ENCODE measurements around the gene CXorf58.
A peak's percentile ranks its signal among the peaks of the same experiment; 100 is the strongest.
"Not testable (repeated sequence)": the region's sequence is repeated elsewhere in the genome, so short reads cannot be mapped to it uniquely, and the experiment has no call there.

Gene CXorf58

GRCh38 chrX:23907498-23908218 lies at the start of gene CXorf58, which contains the start of gene APOO:
CXorf58 (plus strand) TSS chrX:23908006; CDS start chrX:23910303, 2,297 bp downstream.
APOO (minus strand) TSS chrX:23907938; CDS start chrX:23907702, 236 bp downstream.
- Histone ChIP-seq H3K27ac (ENCODE audit: low read length) (peak within 1 kb of the TSS; percentile 90), H3K36me3 (ENCODE audit: insufficient read depth, low read length) (0 out of 2 replicates have a peak, but pooled peaks cover 2% of the 10 kb centered on the region), H3K9ac (ENCODE audit: low read depth, low read length) (peak within 1 kb of the TSS; percentile 83), H3K4me2 (ENCODE audit: insufficient read depth, low read length) (peak within 1 kb of the TSS; percentile 67), H3K27me3 (ENCODE audit: insufficient read depth, low read length, poor library complexity) (no peaks in the 10 kb centered on the region), H2AFZ (ENCODE audit: low read depth, low read length) (peak within 1 kb of the TSS; percentile 92), H3K4me3 (ENCODE audit: low read depth in 1 of 2, low read length in 2 of 2) (peak within 1 kb of the TSS; percentile 75 to 84), H3K4me1 (ENCODE audit: insufficient read depth, low read length) (peaks cover 22% of the 10 kb centered on the region), H4K20me1 (ENCODE audit: insufficient read depth, low read length) (no peaks in the 10 kb centered on the region), H3K9me3 (ENCODE audit: insufficient read depth, low read length, severe bottlenecking) (no peaks in the 10 kb centered on the region), H3K79me2 (ENCODE audit: insufficient read depth, low read length) (peaks cover 29% of the 10 kb centered on the region)
- ATAC-seq (ENCODE audit: insufficient read depth, low read depth) (peak; percentile 93), DNase-seq (peak; percentile 94)
- TF ChIP-seq CTCF (IDR thresholded peaks at IDR 0.05; ENCODE audit: borderline replicate concordance, extremely low read depth, low read length, poor library complexity, severe bottlenecking) (peak; percentile 76), EZH2 (IDR thresholded peaks at IDR 0.05; ENCODE audit: borderline replicate concordance, low read depth, low read length, severe bottlenecking) (no peak)

- not testable (repeated sequence) for H3K27ac ChIP-seq (ENCODE audit: low read length); H3K4me1 ChIP-seq (ENCODE audit: insufficient read depth, low read length); H3K4me3 ChIP-seq (ENCODE audit: low read depth in 1 of 2, low read length in 2 of 2); H3K9me3 ChIP-seq (ENCODE audit: insufficient read depth, low read length, severe bottlenecking); DNase-seq; H3K27me3 ChIP-seq (ENCODE audit: insufficient read depth, low read length, poor library complexity); ATAC-seq (ENCODE audit: insufficient read depth, low read depth); H3K9ac ChIP-seq (ENCODE audit: low read depth, low read length); H3K79me2 ChIP-seq (ENCODE audit: insufficient read depth, low read length); H2AFZ ChIP-seq (ENCODE audit: low read depth, low read length); H3K4me2 ChIP-seq (ENCODE audit: insufficient read depth, low read length); H4K20me1 ChIP-seq (ENCODE audit: insufficient read depth, low read length)
- peaks cover 27% of the 10 kb centered on the region for H3K36me3 ChIP-seq (ENCODE audit: insufficient read depth, low read length)
These were observed 48.6 kb upstream of the CXorf58 start for GRCh38 chrX:23859238-23859637.

- DNase-seq (peak; percentile 4), ATAC-seq (ENCODE audit: insufficient read depth, low read depth) (peak; percentile 56; the same call in 2 of the 3 replicates)
- no peak overlapping the region for H3K9ac ChIP-seq (ENCODE audit: low read depth, low read length)
- H3K4me3 ChIP-seq (ENCODE audit: low read depth in 1 of 2, low read length in 2 of 2) = no peak overlapping the region
- H2AFZ ChIP-seq (ENCODE audit: low read depth, low read length) = no peak overlapping the region
- peaks cover 32% of the 10 kb centered on the region for H3K36me3 ChIP-seq (ENCODE audit: insufficient read depth, low read length)
- no peak for TF ChIP-seq CTCF (IDR thresholded peaks at IDR 0.05; ENCODE audit: borderline replicate concordance, extremely low read depth, low read length, poor library complexity, severe bottlenecking)
- no peak for TF ChIP-seq EZH2 (IDR thresholded peaks at IDR 0.05; ENCODE audit: borderline replicate concordance, low read depth, low read length, severe bottlenecking)
- H3K4me2 ChIP-seq (ENCODE audit: insufficient read depth, low read length) = no peak overlapping the region
- H3K9me3 ChIP-seq (ENCODE audit: insufficient read depth, low read length, severe bottlenecking) = no peaks in the 10 kb centered on the region
- H3K4me1 ChIP-seq (ENCODE audit: insufficient read depth, low read length) = no peaks in the 10 kb centered on the region
- H3K27me3 ChIP-seq (ENCODE audit: insufficient read depth, low read length, poor library complexity) = no peaks in the 10 kb centered on the region
- H3K79me2 ChIP-seq (ENCODE audit: insufficient read depth, low read length) = no peaks in the 10 kb centered on the region
- no peak overlapping the region for H3K27ac ChIP-seq (ENCODE audit: low read length)
- H4K20me1 ChIP-seq (ENCODE audit: insufficient read depth, low read length) = no peaks in the 10 kb centered on the region
These were observed 46.5 kb upstream of the CXorf58 start for GRCh38 chrX:23861215-23861896.

GRCh38 chrX:23861952-23862351 lies 45.9 kb upstream of the CXorf58 start:
- H3K4me1 ChIP-seq (ENCODE audit: insufficient read depth, low read length); H3K27ac ChIP-seq (ENCODE audit: low read length); H3K9me3 ChIP-seq (ENCODE audit: insufficient read depth, low read length, severe bottlenecking); H3K9ac ChIP-seq (ENCODE audit: low read depth, low read length); ATAC-seq (ENCODE audit: insufficient read depth, low read depth); H4K20me1 ChIP-seq (ENCODE audit: insufficient read depth, low read length); H3K79me2 ChIP-seq (ENCODE audit: insufficient read depth, low read length); H2AFZ ChIP-seq (ENCODE audit: low read depth, low read length); DNase-seq; H3K27me3 ChIP-seq (ENCODE audit: insufficient read depth, low read length, poor library complexity); H3K4me3 ChIP-seq (ENCODE audit: low read depth in 1 of 2, low read length in 2 of 2); H3K4me2 ChIP-seq (ENCODE audit: insufficient read depth, low read length): not testable (repeated sequence)
- peaks cover 30% of the 10 kb centered on the region for H3K36me3 ChIP-seq (ENCODE audit: insufficient read depth, low read length)

Data from DND-41 (cell line).